ENCODE measurements around the gene ZNF586. TPM values are rescaled to one million over a fixed set of nuclear protein-coding genes. Genes with fewer than 3 reads are reported as not detected.
"Not testable (repeated sequence)": the region's sequence is repeated elsewhere in the genome, so short reads cannot be mapped to it uniquely, and the experiment has no call there.

ZNF586 gene
- total and polyA plus RNA-seq, 10 of the 15 experiments (the other 5 are each of a cell fraction or from before 2014, with no cell fraction given): 3.9 to 24.2 (median 15.0) TPM

DNA sequence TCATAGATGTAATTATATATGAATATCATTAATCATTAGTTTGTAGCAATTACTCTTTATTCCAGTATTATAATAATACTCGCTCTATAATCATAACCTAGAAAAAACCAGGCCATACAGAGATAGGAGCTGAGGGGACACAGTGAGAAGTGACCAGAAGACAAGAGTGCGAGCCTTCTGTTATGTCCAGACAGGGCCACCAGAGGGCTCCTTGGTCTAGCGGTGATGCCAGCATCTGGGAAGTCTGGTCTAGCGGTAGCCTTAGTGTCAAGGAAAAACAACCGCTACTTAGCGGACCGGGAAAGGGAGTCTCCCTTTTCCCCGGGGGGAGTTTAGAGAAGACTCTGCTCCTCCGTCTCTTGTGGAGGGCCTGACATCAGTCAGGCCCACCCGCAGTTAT, 31.2 kb upstream of the ZNF586 start:
- DNase-seq (ENCODE audit: low read depth, low spot score); H3K27ac ChIP-seq (ENCODE audit: control insufficient read depth, insufficient read depth); H4K20me1 ChIP-seq (ENCODE audit: control insufficient read depth, insufficient read depth); BruUV-seq (replicated peaks); H3K79me2 ChIP-seq (ENCODE audit: control insufficient read depth, insufficient read depth, low read length); H3K36me3 ChIP-seq (ENCODE audit: control insufficient read depth in 2 of 2, insufficient read depth in 2 of 2, low read length in 1 of 2); H3K9me3 ChIP-seq (replicated peaks; ENCODE audit: control insufficient read depth, insufficient read depth, low read length); in situ Hi-C loops (cut with MboI); POLR2A ChIA-PET; FAIRE-seq; H3K9ac ChIP-seq (ENCODE audit: control insufficient read depth, insufficient read depth, low read length); H3K4me2 ChIP-seq (ENCODE audit: control insufficient read depth, insufficient read depth); H2AFZ ChIP-seq (ENCODE audit: control insufficient read depth, low read depth, low read length); H3K4me3 ChIP-seq; H3K27me3 ChIP-seq (replicated peaks in 1 of 2; ENCODE audit: control insufficient read depth in 2 of 2, insufficient read depth in 2 of 2, low read length in 1 of 2); H3K4me1 ChIP-seq (ENCODE audit: control insufficient read depth, insufficient read depth, low read length): not testable (repeated sequence)
- intact Hi-C loops (cut with micrococcal nuclease; ENCODE audit: unreplicated experiment): loop anchor here (2.0 kb wide), 1 partner anchor 164 kb away; no protein-coding TSS in a partner anchor
- RAD21 ChIA-PET (ENCODE audit: unreplicated experiment): interaction anchor here (1.3 kb wide), 1 partner anchor 493 kb away, joined by 3 read pairs; no protein-coding TSS in a partner anchor
- 8% methylated on average over 9 of the region's 10 CpGs for WGBS (ENCODE audit: insufficient coverage, insufficient replicate concordance, low lambda C conversion rate, missing lambda C conversion rate)
- 0 out of 3 replicates have a peak, but pooled peaks have one; percentile 36 for ATAC-seq
- CTCF ChIA-PET: interaction anchor here (0.6 to 2.1 kb wide), 8 partner anchors 9 to 781 kb away, joined by 3 to 9 read pairs (median 3); partner anchors contain the start of genes ZBTB45, ZNF419, ZNF671 and ZNF776
- SMC1A ChIA-PET (ENCODE audit: uncharacterized antibody, unreplicated experiment): interaction anchor here (0.9 to 1.5 kb wide), 4 partner anchors 11 to 166 kb away, joined by 3 to 5 read pairs (median 3); partner anchors contain the start of genes ZNF587B and ZNF671
- TF ChIP-seq IKZF2 (IDR thresholded peaks at IDR 0.05) (peak; percentile 16; a peak in 1 of 4 replicates), SMC3 (IDR thresholded peaks at IDR 0.05; ENCODE audit: borderline replicate concordance, low read length) (peak; percentile 34; the same call in 1 of the 2 replicates), RAD21 (IDR thresholded peaks at IDR 0.05; ENCODE audit: insufficient read depth, low read depth, low read length) (peak; percentile 41; the same call in 1 of the 2 replicates)
- TF ChIP-seq, protein P1, sequence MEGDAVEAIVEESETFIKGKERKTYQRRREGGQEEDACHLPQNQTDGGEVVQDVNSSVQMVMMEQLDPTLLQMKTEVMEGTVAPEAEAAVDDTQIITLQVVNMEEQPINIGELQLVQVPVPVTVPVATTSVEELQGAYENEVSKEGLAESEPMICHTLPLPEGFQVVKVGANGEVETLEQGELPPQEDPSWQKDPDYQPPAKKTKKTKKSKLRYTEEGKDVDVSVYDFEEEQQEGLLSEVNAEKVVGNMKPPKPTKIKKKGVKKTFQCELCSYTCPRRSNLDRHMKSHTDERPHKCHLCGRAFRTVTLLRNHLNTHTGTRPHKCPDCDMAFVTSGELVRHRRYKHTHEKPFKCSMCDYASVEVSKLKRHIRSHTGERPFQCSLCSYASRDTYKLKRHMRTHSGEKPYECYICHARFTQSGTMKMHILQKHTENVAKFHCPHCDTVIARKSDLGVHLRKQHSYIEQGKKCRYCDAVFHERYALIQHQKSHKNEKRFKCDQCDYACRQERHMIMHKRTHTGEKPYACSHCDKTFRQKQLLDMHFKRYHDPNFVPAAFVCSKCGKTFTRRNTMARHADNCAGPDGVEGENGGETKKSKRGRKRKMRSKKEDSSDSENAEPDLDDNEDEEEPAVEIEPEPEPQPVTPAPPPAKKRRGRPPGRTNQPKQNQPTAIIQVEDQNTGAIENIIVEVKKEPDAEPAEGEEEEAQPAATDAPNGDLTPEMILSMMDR (IDR thresholded peaks at IDR 0.05 in 2 of 3, conservative IDR thresholded peaks at IDR 0.05 in 1 of 3; ENCODE audit: control insufficient read depth in 2 of 3, extremely low read depth in 1 of 3, insufficient read depth in 1 of 3, low read depth in 3 of 3, low read length in 3 of 3): peak; percentile 15 to 29 (median 27); a peak in 3 of 6 replicates

DNA sequence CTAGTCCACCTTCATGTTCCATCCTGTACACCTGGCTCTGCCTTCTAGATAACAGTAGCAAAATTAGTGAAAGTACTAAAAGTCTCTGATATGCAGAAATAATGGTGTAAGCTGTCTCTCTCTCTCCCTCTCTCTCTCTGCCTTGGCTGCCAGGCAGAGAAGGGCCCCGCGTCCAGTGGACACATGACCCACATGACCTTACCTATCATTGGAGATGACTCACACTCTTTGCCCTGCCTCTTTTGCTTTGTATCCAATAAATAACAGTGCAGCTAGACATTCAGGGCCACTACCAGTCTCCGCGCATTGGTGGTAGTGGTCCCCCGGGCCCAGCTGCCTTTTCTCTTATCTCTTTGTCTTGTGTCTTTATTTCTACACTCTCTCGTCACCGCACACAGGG, 30.7 kb upstream of the ZNF586 start:
- SMC1A ChIA-PET (ENCODE audit: uncharacterized antibody, unreplicated experiment): interaction anchor here (0.9 to 1.5 kb wide), 4 partner anchors 10 to 166 kb away, joined by 3 to 5 read pairs (median 3); partner anchors contain the start of genes ZNF587B and ZNF671
- H3K27ac ChIP-seq (ENCODE audit: control insufficient read depth, insufficient read depth); H4K20me1 ChIP-seq (ENCODE audit: control insufficient read depth, insufficient read depth); POLR2A ChIA-PET; in situ Hi-C loops (cut with MboI); FAIRE-seq; H3K9ac ChIP-seq (ENCODE audit: control insufficient read depth, insufficient read depth, low read length); BruUV-seq (replicated peaks); H3K4me1 ChIP-seq (ENCODE audit: control insufficient read depth, insufficient read depth, low read length); H2AFZ ChIP-seq (ENCODE audit: control insufficient read depth, low read depth, low read length); H3K79me2 ChIP-seq (ENCODE audit: control insufficient read depth, insufficient read depth, low read length); DNase-seq (ENCODE audit: low read depth, low spot score); H3K4me2 ChIP-seq (ENCODE audit: control insufficient read depth, insufficient read depth); H3K36me3 ChIP-seq (ENCODE audit: control insufficient read depth in 2 of 2, insufficient read depth in 2 of 2, low read length in 1 of 2); RAD21 ChIA-PET (ENCODE audit: unreplicated experiment); H3K4me3 ChIP-seq; H3K27me3 ChIP-seq (replicated peaks in 1 of 2; ENCODE audit: control insufficient read depth in 2 of 2, insufficient read depth in 2 of 2, low read length in 1 of 2); ATAC-seq; H3K9me3 ChIP-seq (replicated peaks; ENCODE audit: control insufficient read depth, insufficient read depth, low read length): not testable (repeated sequence)
- intact Hi-C loops (cut with micrococcal nuclease; ENCODE audit: unreplicated experiment): loop anchor here (2.0 kb wide), 1 partner anchor 164 kb away; no protein-coding TSS in a partner anchor
- CTCF ChIA-PET: interaction anchor here (0.6 to 2.1 kb wide), 6 partner anchors 8 to 780 kb away, joined by 3 to 9 read pairs (median 3); partner anchors contain the start of genes ZBTB45, ZNF419, ZNF671 and ZNF776
- WGBS (ENCODE audit: insufficient coverage, insufficient replicate concordance, low lambda C conversion rate, missing lambda C conversion rate): 83% methylated on average over 7 of the region's 7 CpGs
